OCI-LY1 (cell line): ENCODE measurements around the gene CREBRF.
"Not testable (repeated sequence)": the region's sequence is repeated elsewhere in the genome, so short reads cannot be mapped to it uniquely, and the experiment has no call there.

Experiments
- EZH2 ChIP-seq: fragments of 200-600 bp; sonication (generic), shearing (Covaris generic); IDR thresholded peaks from 2 replicates; pipeline ENCODE4 v1.8.0; 2017; ENCODE audit warnings: borderline replicate concordance, mixed run types, mild to moderate bottlenecking, antibody characterized with exemption, low read length, moderate library complexity, mixed read lengths
- TF ChIP-seq, protein P1 (sequence below): fragments of 200-600 bp; sonication (generic), shearing (Covaris generic); IDR thresholded peaks from 2 replicates; pipeline ENCODE4 v1.5.1; 2017; ENCODE audit warnings: mild to moderate bottlenecking, antibody characterized with exemption, low read length, moderate library complexity, mixed read lengths

DNA sequence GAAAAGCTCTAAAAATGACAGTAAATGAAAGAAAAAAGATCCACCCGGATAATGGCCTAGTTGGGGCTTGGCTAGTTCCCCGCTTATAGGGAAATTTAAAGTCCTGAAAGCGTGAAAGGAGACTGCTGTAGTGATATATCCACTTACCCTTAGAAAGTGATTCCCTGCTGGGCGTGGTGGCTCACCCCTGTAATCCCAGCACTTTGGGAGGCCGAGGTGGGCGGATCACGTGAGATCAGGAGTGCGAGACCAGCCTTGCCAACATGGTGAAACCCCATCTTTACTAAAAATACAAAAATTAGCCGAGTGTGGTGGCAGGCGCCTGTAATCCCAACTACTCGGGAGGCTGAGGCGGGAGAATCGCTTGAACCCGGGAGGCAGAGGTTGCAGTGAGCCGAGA, 39.1 kb upstream of the CREBRF start:
- TF ChIP-seq, protein P1, sequence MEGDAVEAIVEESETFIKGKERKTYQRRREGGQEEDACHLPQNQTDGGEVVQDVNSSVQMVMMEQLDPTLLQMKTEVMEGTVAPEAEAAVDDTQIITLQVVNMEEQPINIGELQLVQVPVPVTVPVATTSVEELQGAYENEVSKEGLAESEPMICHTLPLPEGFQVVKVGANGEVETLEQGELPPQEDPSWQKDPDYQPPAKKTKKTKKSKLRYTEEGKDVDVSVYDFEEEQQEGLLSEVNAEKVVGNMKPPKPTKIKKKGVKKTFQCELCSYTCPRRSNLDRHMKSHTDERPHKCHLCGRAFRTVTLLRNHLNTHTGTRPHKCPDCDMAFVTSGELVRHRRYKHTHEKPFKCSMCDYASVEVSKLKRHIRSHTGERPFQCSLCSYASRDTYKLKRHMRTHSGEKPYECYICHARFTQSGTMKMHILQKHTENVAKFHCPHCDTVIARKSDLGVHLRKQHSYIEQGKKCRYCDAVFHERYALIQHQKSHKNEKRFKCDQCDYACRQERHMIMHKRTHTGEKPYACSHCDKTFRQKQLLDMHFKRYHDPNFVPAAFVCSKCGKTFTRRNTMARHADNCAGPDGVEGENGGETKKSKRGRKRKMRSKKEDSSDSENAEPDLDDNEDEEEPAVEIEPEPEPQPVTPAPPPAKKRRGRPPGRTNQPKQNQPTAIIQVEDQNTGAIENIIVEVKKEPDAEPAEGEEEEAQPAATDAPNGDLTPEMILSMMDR = not testable (repeated sequence)
- not testable (repeated sequence) for TF ChIP-seq EZH2
